Suprapubic skin (tissue), 4 donors: ENCODE measurements around the gene MFSD1. TPM values are rescaled to one million over a fixed set of nuclear protein-coding genes. Genes with fewer than 3 reads are reported as not detected.

Source experiments
- DNase-seq, 2 donors: peaks; one replicate each; pipeline ENCODE4 v3.0.0-alpha.2; 2019; ENCODE audit warnings: low spot score in 2 of 2
- H3K27ac ChIP-seq: fragments of 200-600 bp; sonication (generic); one replicate; pipeline ENCODE4 v1.5.1; 2019
- H3K27me3 ChIP-seq: fragments of 200-600 bp; sonication (generic); one replicate; pipeline ENCODE4 v1.5.1; 2019
- H3K36me3 ChIP-seq: fragments of 200-600 bp; sonication (generic); one replicate; pipeline ENCODE4 v1.5.1; 2019
- H3K4me1 ChIP-seq: fragments of 200-600 bp; sonication (generic); one replicate; pipeline ENCODE4 v1.5.1; 2019
- H3K4me3 ChIP-seq: fragments of 200-600 bp; sonication (generic); one replicate; pipeline ENCODE4 v1.5.1; 2019; ENCODE audit warnings: mild to moderate bottlenecking
- H3K9me3 ChIP-seq: fragments of 200-600 bp; sonication (generic); one replicate; pipeline ENCODE4 v1.5.1; 2019
- EP300 ChIP-seq: sonication (generic); formaldehyde crosslinking; IDR thresholded peaks from one replicate; pipeline ENCODE4 v1.6.1; 2017; ENCODE audit warnings: antibody characterized with exemption
- POLR2A ChIP-seq, 2 donors: fragments of 450-650 bp; IDR thresholded peaks; one replicate each; pipeline ENCODE4 v1.6.1; 2017; ENCODE audit warnings: antibody characterized with exemption in 2 of 2, mild to moderate bottlenecking in 2 of 2, moderate library complexity in 2 of 2
- POLR2AphosphoS5 ChIP-seq, 3 donors: sonication (generic); formaldehyde crosslinking; IDR thresholded peaks; one replicate each; pipeline ENCODE4 v1.6.1; 2017; ENCODE audit warnings: antibody characterized with exemption in 3 of 3
- WGBS: methylation state at CpG from one replicate; pipeline ENCODE4 v1.1.5; 2018; 5-methylcytosine and 5-hydroxymethylcytosine counted together
- total RNA-seq, 4 donors: library from RNA; depleted of rRNA; stranded (reverse); fragments of >200 nt; gene quantifications; one replicate each; pipeline ENCODE4 v1.1.0, GENCODE V29; 2016
- TF ChIP-seq, protein P1 (sequence below), 2 donors: fragments of 200-600 bp in 1 of 2; fragments of 450-650 bp in 1 of 2; sonication (generic) in 1 of 2; IDR thresholded peaks; one replicate each; pipeline ENCODE4 v1.5.1; 2016 to 2019; ENCODE audit warnings: antibody characterized with exemption in 2 of 2, mild to moderate bottlenecking in 1 of 2, moderate library complexity in 1 of 2

The MFSD1 gene
- total RNA-seq, 4 donors from 2014 or later: 46.3 to 80.6 (median 70.8) TPM

DNA sequence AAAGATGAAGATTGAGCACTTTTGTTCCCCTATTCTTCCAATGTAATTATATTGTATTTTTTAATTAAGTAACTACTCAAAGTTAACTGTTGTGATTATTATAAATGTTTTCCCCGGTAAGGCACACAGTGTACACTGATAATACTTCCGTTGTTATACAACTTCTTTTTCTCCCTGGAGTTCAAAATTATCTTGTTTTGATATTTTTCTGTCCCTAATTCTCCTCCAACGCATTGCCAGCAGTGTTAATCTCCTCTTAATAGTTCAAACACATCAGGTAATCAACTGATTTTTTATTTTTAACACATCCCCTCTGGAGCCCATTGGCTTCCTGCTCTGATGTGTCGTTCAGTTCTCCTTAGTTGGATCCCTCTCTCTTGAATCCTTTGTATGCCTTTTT is 32.3 kb upstream of the MFSD1 start:
- WGBS: 71% methylated on average over 4 of the region's 4 CpGs
- Histone ChIP-seq H3K9me3 (no peaks in the 10 kb centered on the region), H3K36me3 (no peaks in the 10 kb centered on the region), H3K27ac (no peak overlapping the region), H3K27me3 (no peaks in the 10 kb centered on the region), H3K4me3 (no peak overlapping the region), H3K4me1 (peaks cover 30% of the 10 kb centered on the region)
- no peak for DNase-seq
- no peak for TF ChIP-seq POLR2AphosphoS5 (IDR thresholded peaks at IDR 0.05)
- TF ChIP-seq, protein P1, sequence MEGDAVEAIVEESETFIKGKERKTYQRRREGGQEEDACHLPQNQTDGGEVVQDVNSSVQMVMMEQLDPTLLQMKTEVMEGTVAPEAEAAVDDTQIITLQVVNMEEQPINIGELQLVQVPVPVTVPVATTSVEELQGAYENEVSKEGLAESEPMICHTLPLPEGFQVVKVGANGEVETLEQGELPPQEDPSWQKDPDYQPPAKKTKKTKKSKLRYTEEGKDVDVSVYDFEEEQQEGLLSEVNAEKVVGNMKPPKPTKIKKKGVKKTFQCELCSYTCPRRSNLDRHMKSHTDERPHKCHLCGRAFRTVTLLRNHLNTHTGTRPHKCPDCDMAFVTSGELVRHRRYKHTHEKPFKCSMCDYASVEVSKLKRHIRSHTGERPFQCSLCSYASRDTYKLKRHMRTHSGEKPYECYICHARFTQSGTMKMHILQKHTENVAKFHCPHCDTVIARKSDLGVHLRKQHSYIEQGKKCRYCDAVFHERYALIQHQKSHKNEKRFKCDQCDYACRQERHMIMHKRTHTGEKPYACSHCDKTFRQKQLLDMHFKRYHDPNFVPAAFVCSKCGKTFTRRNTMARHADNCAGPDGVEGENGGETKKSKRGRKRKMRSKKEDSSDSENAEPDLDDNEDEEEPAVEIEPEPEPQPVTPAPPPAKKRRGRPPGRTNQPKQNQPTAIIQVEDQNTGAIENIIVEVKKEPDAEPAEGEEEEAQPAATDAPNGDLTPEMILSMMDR (IDR thresholded peaks at IDR 0.05): no peak
- TF ChIP-seq EP300: no peak
- no peak for TF ChIP-seq POLR2A (IDR thresholded peaks at IDR 0.05)

DNA sequence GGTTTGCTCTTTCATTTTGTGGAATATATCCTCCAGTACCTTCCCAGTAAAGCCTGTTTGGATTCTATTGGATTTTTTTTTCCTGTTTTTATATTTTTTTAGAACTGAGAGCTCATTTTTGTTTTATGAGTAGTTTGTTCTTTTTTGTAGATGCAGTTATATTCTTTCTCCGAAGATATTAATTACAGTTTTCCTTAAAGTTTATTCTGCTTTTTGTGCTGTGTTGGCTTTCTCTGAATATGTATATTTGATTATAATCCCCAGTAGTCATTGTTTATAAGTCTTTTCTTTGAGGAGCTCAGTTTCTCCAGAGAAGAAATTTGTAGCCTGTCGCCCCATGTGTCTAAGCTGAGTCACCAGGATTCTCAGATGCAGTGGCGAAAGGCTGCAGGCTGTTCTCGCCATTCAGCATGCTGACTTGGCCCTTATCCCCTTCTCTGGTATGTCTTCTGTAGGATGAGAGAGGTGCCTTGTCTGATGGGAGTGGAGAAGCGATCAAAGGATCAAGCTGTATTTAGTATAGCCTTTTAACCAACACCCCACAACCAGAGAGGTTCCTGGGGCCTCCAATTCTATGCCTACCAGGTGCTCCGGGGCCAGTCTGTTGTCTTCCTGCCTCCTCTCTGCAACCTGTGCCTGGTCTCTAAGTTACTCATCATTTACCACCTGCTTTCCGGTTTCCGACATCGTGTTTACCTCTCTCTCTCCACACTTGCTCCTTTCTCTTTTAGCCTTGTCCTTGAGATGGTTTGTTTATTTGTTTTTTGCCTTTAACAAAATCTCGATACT is 31.7 kb upstream of the MFSD1 start:
- no peaks in the 10 kb centered on the region for H3K9me3 ChIP-seq
- 92% methylated on average over 10 of the region's 10 CpGs for WGBS
- no peak overlapping the region for H3K4me3 ChIP-seq
- no peak for DNase-seq
- H3K27me3 ChIP-seq: no peaks in the 10 kb centered on the region
- H3K36me3 ChIP-seq: no peaks in the 10 kb centered on the region
- no peak overlapping the region for H3K27ac ChIP-seq
- H3K4me1 ChIP-seq: peaks cover 31% of the 10 kb centered on the region
- TF ChIP-seq, protein P1 (IDR thresholded peaks at IDR 0.05): no peak
- TF ChIP-seq EP300 (no peak), POLR2AphosphoS5 (IDR thresholded peaks at IDR 0.05) (no peak), POLR2A (IDR thresholded peaks at IDR 0.05) (no peak)

DNA sequence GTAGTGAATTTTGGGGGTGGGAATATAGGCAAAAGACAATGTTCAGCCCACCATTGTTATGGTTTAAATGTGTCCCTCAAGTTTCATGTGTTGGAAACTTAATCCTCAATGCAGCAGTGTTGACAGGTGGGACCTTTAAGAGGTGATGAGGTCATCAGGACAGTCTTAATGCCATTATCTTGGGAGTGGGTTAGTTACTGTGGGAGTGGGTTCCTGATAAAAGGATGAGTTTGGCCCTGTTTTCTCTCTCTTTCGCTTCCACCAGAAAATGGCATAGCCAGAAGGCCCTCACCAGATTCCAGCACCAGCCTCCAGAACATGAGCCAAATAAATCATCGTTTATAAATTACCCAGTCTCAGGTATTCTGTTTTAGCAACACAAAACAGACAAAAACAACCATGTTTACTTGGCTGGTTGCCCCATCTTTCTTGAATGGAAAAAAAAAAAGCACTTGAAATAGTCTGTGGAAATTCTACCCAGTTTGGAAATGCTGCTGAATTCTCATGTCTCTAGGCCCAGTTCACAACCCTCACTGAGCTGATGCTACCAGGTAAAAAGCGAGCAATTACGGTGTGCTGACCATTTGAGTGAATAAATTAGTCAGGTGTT is 31.0 kb upstream of the MFSD1 start:
- no peaks in the 10 kb centered on the region for H3K27me3 ChIP-seq
- 87% methylated on average over 4 of the region's 4 CpGs for WGBS
- DNase-seq: no peak
- H3K36me3 ChIP-seq: no peaks in the 10 kb centered on the region
- no peaks in the 10 kb centered on the region for H3K9me3 ChIP-seq
- no peak overlapping the region for H3K4me3 ChIP-seq
- H3K4me1 ChIP-seq: peaks cover 31% of the 10 kb centered on the region
- TF ChIP-seq POLR2A (IDR thresholded peaks at IDR 0.05) (no peak), EP300 (no peak), POLR2AphosphoS5 (IDR thresholded peaks at IDR 0.05) (no peak)
- TF ChIP-seq, protein P1 (IDR thresholded peaks at IDR 0.05): no peak
- no peak overlapping the region for H3K27ac ChIP-seq

DNA sequence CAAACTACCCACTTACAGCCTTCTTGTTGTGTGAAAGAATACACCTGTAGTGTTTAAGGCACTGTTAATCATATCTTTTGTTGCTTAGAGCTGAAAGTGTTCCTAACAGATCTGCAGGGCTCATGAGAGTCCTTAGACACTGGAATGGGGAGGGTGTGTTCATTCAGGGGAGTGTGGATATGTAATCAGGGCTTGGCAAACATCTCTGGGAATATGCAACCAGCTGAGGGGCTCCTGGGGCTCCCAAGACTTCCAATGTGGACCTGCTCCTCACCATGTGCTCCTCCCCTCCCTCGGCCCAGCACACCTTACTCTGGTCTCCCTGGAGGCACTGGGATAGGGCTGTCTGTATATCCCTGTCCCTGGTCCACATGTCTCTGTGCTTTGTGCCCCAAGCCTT is 30.3 kb upstream of the MFSD1 start:
- H3K36me3 ChIP-seq: no peaks in the 10 kb centered on the region
- no peaks in the 10 kb centered on the region for H3K9me3 ChIP-seq
- no peaks in the 10 kb centered on the region for H3K27me3 ChIP-seq
- H3K4me3 ChIP-seq: no peak overlapping the region
- peaks cover 25% of the 10 kb centered on the region for H3K4me1 ChIP-seq
- H3K27ac ChIP-seq: no peak overlapping the region
- TF ChIP-seq POLR2AphosphoS5 (IDR thresholded peaks at IDR 0.05) (no peak), EP300 (no peak), POLR2A (IDR thresholded peaks at IDR 0.05) (no peak)
- TF ChIP-seq, protein P1 (IDR thresholded peaks at IDR 0.05): no peak
- 82% methylated on average over 1 of the region's 1 CpG for WGBS
- no peak for DNase-seq

DNA sequence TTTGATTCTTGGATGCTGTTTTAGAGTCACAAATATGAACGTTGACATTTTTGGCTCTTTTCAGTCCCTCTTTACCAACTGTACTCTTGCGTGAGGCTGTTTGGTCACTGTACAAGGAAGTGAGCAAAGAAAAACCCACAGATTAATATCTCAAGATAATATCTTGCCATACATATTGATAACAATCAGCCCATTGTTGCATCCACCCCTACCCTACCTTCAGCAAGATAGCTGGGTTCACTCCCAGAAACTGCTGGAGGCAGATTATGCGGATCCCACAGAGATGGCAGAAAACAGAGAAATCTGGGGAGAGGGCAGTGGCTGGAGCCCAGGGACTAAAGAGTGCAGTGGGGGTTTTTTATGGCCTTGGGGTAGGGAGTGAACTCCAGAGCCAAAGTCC is 29.9 kb upstream of the MFSD1 start:
- no peaks in the 10 kb centered on the region for H3K27me3 ChIP-seq
- DNase-seq: no peak
- TF ChIP-seq, protein P1 (IDR thresholded peaks at IDR 0.05): no peak
- TF ChIP-seq POLR2A (IDR thresholded peaks at IDR 0.05): no peak
- no peak for TF ChIP-seq POLR2AphosphoS5 (IDR thresholded peaks at IDR 0.05)
- no peak for TF ChIP-seq EP300
- H3K4me3 ChIP-seq: no peak overlapping the region
- H3K9me3 ChIP-seq: no peaks in the 10 kb centered on the region
- 67% methylated on average over 3 of the region's 3 CpGs for WGBS
- H3K4me1 ChIP-seq: peaks cover 25% of the 10 kb centered on the region
- no peaks in the 10 kb centered on the region for H3K36me3 ChIP-seq
- no peak overlapping the region for H3K27ac ChIP-seq
